K562 (cell line): Measurements from ENCODE around the gene C1QTNF3. TPM values are rescaled to one million over a fixed set of nuclear protein-coding genes. Genes with fewer than 3 reads are reported as not detected.

Source experiments
- CEBPG ChIP-seq, 3 experiments: fragments of 200-800 bp in 1 of 3; sonication (Bioruptor generic) in 1 of 3; sonication (generic) in 1 of 3; formaldehyde crosslinking in 1 of 3; IDR thresholded peaks in 2 of 3; conservative IDR thresholded peaks in 1 of 3; 2 replicates each; pipeline versions ENCODE4 v1.6.1 to v1.8.0; 2016 to 2022; ENCODE audit warnings: missing compliant biosample characterization in 2 of 3, missing genetic modification characterization in 2 of 3, mild to moderate bottlenecking in 1 of 3, missing genetic modification reagents in 1 of 3
- CTBP1 ChIP-seq: fragments of 450-650 bp; IDR thresholded peaks from 2 replicates; pipeline ENCODE4 v1.6.1; 2016; ENCODE audit warnings: borderline replicate concordance
- EP400 ChIP-seq: fragments of 450-650 bp; IDR thresholded peaks from 2 replicates; pipeline ENCODE4 v1.6.1; 2017; ENCODE audit warnings: antibody characterized with exemption, mild to moderate bottlenecking, moderate library complexity
- KLF10 ChIP-seq: fragments of 250-450 bp; sonication (Bioruptor Pico); IDR thresholded peaks from 2 replicates; pipeline ENCODE4 v1.6.1; 2021; ENCODE audit warnings: matching md5 sums
- RAD21 ChIP-seq, 2 experiments: fragments of 250-450 bp in 1 of 2; fragments of 450-650 bp in 1 of 2; sonication (Bioruptor Pico) in 1 of 2; formaldehyde crosslinking in 1 of 2; IDR thresholded peaks in 1 of 2; conservative IDR thresholded peaks in 1 of 2; 2 replicates each; pipeline versions ENCODE4 v1.4.0 to v1.8.0; 2020 to 2022; ENCODE audit warnings: mild to moderate bottlenecking in 2 of 2, moderate library complexity in 1 of 2
- RCOR1 ChIP-seq, 2 experiments: IDR thresholded peaks; 2 replicates each; pipeline ENCODE4 v1.6.1; 2012; ENCODE audit warnings: low read depth in 2 of 2, low read length in 2 of 2, borderline replicate concordance in 1 of 2, improper control_type of control experiment in 1 of 2
- SIX5 ChIP-seq, 2 experiments: IDR thresholded peaks; 2 replicates each; pipeline ENCODE4 v1.6.1; 2011; ENCODE audit warnings: low read length in 2 of 2, borderline replicate concordance in 1 of 2, low read depth in 1 of 2, mild to moderate bottlenecking in 1 of 2, moderate library complexity in 1 of 2; ENCODE audit not compliant: insufficient read depth in 1 of 2
- U2AF1 ChIP-seq: fragments of 200-400 bp; formaldehyde crosslinking; optimal IDR thresholded peaks from 2 replicates; pipeline ENCODE3; 2017; ENCODE audit warnings: mild to moderate bottlenecking, low read depth, low read length, moderate library complexity
- ZNF507 ChIP-seq: conservative IDR thresholded peaks from 2 replicates; pipeline ENCODE4 v1.6.1; 2017; ENCODE audit warnings: missing genetic modification characterization, missing compliant biosample characterization
- ZNF766 ChIP-seq: fragments of 200-800 bp; sonication (Bioruptor generic); conservative IDR thresholded peaks from 2 replicates; pipeline ENCODE4 v1.6.1; 2016; ENCODE audit warnings: missing genetic modification characterization, missing compliant biosample characterization
- ZNF79 ChIP-seq: fragments of 250-450 bp; sonication (Bioruptor Pico); IDR thresholded peaks from 2 replicates; pipeline ENCODE4 v1.4.0; 2020; ENCODE audit warnings: low read depth, mild to moderate bottlenecking, moderate library complexity
- polyA plus RNA-seq, 8 experiments: library from polyadenylated mRNA; depleted of rRNA in 4 of 8; stranded (reverse) in 5 of 8; unstranded in 3 of 8; fragments of >200 nt; fragmentation: Nextera tagmentation in 2 of 8; fragmentation: Illumina TruSeq in 1 of 8; extraction: Ambion mirVana in 2 of 8; extraction: Trizol in 1 of 8; gene quantifications; 2 replicates each; pipeline versions ENCODE4 v1.2.1 to v1.2.3, GENCODE V29; 2011 to 2014; ENCODE audit warnings: inconsistent platforms in 1 of 8, missing spikeins in 1 of 8
- total RNA-seq, 7 experiments: library from RNA; depleted of rRNA in 6 of 7; stranded (reverse); fragments of >200 nt in 6 of 7; fragmentation: Illumina TruSeq in 2 of 7; extraction: Trizol in 2 of 7; gene quantifications; 2 replicates each; pipeline versions ENCODE4 v1.2.1 to v1.2.3, GENCODE V29; 2011 to 2021; ENCODE audit warnings: low replicate concordance in 1 of 7
- TF ChIP-seq, protein P1 (sequence below): fragments of 450-650 bp; formaldehyde crosslinking; IDR thresholded peaks from 2 replicates; pipeline ENCODE4 v1.4.0; 2022; ENCODE audit warnings: mild to moderate bottlenecking, moderate library complexity
- TF ChIP-seq, protein P2 (sequence below), 3 experiments: IDR thresholded peaks in 2 of 3; conservative IDR thresholded peaks in 1 of 3; 2 replicates each; pipeline ENCODE4 v1.5.1; 2011 to 2012; ENCODE audit warnings: low read length in 3 of 3, mild to moderate bottlenecking in 3 of 3, control low read depth in 2 of 3, improper control_type of control experiment in 1 of 3, inconsistent platforms in 1 of 3, low read depth in 1 of 3, mixed read lengths in 1 of 3, moderate library complexity in 1 of 3; ENCODE audit not compliant: insufficient read depth in 2 of 3
- TF ChIP-seq, protein P3 (sequence below): fragments of 450-650 bp; formaldehyde crosslinking; conservative IDR thresholded peaks from 2 replicates; pipeline ENCODE4 v1.4.0; 2022; ENCODE audit warnings: mild to moderate bottlenecking, missing genetic modification characterization

Gene C1QTNF3
- total and polyA plus RNA-seq, 9 of the 15 experiments (the other 6 are each of a cell fraction or from before 2014, with no cell fraction given): 0.51 to 3.3 (median 2.0) TPM

DNA sequence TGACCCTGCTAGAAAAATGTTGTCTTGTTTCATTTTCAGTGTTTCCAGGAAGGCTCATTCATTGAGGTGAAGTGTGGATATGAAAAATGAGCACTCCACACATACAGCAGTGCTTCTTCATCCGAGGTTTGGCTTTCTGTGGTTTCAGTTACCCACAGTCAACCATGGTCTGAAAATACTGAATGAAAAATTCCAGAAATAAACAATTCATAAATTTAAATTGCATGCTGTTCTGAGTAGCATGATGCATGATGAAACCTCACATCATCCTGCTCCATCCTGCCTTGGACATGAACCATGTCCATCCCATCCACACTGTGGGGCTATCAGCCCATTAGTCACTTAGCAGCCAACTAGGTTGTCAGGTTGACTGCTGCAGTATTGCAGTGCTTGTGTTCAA is 48.2 kb downstream of the C1QTNF3 start (continued):
- TF ChIP-seq ZNF79 (CRISPR knock-in tag) (no peak), RCOR1 (IDR thresholded peaks at IDR 0.05; ENCODE audit: borderline replicate concordance in 1 of 2, low read depth in 2 of 2, low read length in 2 of 2) (peak in 1 of 2 experiments; percentile 36; a peak in 1 of 4 replicates), RAD21 (CRISPR knock-in tag; conservative IDR thresholded peaks at IDR 0.05 in 1 of 2, IDR thresholded peaks at IDR 0.05 in 1 of 2) (peak; percentile 20 to 67; a peak in 2 of 4 replicates), CTBP1 (peak; percentile 73), EP400 (peak; percentile 63), U2AF1 (no peak), KLF10 (CRISPR knock-in tag) (no peak), SIX5 (IDR thresholded peaks at IDR 0.05; ENCODE audit: borderline replicate concordance in 1 of 2, insufficient read depth in 1 of 2, low read depth in 1 of 2, low read length in 2 of 2) (no peak), CEBPG (CRISPR knock-in tag; IDR thresholded peaks at IDR 0.05) (no peak), CEBPG (tag; conservative IDR thresholded peaks at IDR 0.05 in 1 of 2, IDR thresholded peaks at IDR 0.05 in 1 of 2) (peak in 1 of 2 experiments; percentile 88; a peak in 2 of 4 replicates), ZNF507 (tag) (no peak), ZNF766 (CRISPR knock-in tag) (0 out of 2 replicates have a peak, but pooled peaks have one; percentile 53)
- TF ChIP-seq, protein P1, sequence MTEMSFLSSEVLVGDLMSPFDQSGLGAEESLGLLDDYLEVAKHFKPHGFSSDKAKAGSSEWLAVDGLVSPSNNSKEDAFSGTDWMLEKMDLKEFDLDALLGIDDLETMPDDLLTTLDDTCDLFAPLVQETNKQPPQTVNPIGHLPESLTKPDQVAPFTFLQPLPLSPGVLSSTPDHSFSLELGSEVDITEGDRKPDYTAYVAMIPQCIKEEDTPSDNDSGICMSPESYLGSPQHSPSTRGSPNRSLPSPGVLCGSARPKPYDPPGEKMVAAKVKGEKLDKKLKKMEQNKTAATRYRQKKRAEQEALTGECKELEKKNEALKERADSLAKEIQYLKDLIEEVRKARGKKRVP (CRISPR knock-in tag): peak; percentile 28; the same call in 1 of the 2 replicates
- TF ChIP-seq, protein P2, sequence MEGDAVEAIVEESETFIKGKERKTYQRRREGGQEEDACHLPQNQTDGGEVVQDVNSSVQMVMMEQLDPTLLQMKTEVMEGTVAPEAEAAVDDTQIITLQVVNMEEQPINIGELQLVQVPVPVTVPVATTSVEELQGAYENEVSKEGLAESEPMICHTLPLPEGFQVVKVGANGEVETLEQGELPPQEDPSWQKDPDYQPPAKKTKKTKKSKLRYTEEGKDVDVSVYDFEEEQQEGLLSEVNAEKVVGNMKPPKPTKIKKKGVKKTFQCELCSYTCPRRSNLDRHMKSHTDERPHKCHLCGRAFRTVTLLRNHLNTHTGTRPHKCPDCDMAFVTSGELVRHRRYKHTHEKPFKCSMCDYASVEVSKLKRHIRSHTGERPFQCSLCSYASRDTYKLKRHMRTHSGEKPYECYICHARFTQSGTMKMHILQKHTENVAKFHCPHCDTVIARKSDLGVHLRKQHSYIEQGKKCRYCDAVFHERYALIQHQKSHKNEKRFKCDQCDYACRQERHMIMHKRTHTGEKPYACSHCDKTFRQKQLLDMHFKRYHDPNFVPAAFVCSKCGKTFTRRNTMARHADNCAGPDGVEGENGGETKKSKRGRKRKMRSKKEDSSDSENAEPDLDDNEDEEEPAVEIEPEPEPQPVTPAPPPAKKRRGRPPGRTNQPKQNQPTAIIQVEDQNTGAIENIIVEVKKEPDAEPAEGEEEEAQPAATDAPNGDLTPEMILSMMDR (IDR thresholded peaks at IDR 0.05 in 2 of 3, conservative IDR thresholded peaks at IDR 0.05 in 1 of 3; ENCODE audit: insufficient read depth in 2 of 3, low read depth in 1 of 3, low read length in 3 of 3): peak; percentile 9 to 55 (median 12); a peak in 2 of 6 replicates
- TF ChIP-seq, protein P3, sequence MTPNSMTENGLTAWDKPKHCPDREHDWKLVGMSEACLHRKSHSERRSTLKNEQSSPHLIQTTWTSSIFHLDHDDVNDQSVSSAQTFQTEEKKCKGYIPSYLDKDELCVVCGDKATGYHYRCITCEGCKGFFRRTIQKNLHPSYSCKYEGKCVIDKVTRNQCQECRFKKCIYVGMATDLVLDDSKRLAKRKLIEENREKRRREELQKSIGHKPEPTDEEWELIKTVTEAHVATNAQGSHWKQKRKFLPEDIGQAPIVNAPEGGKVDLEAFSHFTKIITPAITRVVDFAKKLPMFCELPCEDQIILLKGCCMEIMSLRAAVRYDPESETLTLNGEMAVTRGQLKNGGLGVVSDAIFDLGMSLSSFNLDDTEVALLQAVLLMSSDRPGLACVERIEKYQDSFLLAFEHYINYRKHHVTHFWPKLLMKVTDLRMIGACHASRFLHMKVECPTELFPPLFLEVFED (CRISPR knock-in tag): no peak
